LNCAP (cell line): ENCODE results near the gene SLAMF1.

Experiments used
- TF ChIP-seq, protein P1 (sequence below): fragments of 450-650 bp; IDR thresholded peaks from 2 replicates; pipeline ENCODE4 v1.5.1; 2017; ENCODE audit warnings: mild to moderate bottlenecking

The SLAMF1 gene

DNA sequence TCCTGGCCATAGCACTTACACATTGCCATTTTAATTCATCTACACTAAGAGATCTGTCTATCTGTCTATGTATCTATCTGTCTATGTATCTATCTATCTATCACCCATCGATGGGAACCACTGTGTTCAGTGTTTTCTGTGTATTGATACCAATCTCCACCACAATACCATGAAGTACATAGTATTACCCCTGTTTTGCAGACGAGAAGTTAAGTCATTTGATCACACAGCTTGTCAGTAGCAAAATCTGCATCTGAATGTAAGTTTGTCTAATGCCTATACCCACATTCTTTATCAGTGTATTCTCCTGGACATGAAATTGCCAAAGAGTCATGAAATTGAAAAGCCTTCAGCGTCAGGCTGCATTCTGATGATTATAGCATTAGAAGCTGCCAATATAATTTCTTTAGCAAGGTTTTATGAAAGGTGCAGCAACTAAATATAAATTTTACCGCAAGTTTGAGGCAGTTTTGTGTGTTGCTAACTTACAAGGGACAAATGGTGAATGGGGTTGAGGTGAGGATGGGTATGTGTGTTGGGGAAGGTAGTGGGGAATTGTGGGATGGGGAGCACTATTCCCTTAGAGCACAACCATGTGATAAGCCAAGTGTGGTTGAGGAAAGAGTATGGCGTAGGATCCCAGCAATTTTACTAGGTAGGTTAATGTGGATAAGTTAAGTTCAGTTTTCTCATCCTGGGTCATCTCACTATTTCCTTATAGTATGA lies 24.2 kb downstream of the SLAMF1 start:
- TF ChIP-seq, protein P1, sequence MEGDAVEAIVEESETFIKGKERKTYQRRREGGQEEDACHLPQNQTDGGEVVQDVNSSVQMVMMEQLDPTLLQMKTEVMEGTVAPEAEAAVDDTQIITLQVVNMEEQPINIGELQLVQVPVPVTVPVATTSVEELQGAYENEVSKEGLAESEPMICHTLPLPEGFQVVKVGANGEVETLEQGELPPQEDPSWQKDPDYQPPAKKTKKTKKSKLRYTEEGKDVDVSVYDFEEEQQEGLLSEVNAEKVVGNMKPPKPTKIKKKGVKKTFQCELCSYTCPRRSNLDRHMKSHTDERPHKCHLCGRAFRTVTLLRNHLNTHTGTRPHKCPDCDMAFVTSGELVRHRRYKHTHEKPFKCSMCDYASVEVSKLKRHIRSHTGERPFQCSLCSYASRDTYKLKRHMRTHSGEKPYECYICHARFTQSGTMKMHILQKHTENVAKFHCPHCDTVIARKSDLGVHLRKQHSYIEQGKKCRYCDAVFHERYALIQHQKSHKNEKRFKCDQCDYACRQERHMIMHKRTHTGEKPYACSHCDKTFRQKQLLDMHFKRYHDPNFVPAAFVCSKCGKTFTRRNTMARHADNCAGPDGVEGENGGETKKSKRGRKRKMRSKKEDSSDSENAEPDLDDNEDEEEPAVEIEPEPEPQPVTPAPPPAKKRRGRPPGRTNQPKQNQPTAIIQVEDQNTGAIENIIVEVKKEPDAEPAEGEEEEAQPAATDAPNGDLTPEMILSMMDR: no peak

DNA sequence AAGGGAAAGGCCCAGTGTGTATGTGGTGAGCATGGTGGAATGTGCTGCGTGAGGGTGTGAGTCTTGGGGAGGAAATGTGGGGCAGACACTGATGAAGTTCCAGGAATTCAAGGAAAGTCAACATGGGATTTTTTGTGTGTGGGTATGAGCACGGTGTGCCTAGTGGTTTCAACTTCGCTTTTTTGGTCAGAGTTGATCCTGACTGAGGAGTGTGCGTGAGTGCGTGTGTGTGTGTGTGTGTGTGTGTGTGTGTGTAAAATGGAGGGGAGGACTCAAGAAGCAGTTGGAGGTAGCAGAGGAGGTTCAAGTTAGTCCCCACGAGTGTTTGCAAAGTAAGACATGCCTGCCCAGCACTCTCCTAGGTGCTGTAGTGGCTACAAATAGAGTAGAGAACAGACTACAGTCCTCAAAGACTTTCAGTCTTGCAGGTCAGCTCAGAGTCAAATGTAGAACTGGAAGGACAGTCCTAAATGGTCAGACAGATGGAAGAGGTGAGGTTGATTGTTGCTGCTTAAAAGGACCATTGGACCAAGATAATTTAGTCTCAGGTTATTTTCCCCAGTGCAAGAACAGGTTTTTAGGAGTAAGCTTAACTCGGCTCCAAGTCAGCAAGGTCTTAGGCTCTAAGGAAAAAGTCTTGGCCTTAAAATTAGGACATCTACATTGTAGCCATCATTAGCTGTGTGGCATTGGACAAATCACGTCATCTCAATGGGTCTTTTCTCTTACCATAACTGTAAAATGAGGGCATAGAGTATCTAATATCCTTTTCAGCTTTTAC lies 25.0 kb downstream of the SLAMF1 start:
- TF ChIP-seq, protein P1: no peak

DNA sequence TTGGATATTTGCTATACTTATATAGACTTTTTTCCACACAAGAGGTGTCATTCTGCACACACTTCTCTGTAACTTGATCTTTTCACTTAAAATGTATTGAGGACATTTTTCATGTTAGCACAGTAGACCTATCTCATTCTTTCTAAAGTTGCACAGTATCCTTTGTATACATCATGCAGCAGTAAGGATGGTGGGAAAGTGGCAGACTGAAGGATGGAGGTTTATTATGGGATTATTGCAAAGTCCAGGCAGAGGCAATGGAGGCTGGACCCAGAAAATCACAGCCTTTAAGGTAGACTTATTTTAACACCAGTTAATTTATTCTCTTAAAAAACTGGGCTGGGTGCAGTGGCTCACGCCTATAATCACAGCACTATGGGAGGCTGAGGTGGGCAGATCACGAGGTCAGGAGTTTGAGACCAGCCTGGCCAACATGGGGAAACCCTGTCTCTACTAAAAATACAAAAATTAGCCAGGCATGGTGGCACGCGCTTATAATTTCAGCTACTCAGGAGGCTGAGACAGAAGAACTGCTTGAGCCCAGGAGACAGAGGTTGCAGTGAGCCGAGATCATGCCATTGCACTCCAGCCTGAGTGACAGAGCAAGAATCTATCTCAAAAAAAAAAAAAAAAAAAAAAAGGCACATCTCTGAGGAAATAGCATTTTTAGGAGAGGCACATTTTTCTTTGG lies 25.8 kb downstream of the SLAMF1 start:
- TF ChIP-seq, protein P1: no peak

DNA sequence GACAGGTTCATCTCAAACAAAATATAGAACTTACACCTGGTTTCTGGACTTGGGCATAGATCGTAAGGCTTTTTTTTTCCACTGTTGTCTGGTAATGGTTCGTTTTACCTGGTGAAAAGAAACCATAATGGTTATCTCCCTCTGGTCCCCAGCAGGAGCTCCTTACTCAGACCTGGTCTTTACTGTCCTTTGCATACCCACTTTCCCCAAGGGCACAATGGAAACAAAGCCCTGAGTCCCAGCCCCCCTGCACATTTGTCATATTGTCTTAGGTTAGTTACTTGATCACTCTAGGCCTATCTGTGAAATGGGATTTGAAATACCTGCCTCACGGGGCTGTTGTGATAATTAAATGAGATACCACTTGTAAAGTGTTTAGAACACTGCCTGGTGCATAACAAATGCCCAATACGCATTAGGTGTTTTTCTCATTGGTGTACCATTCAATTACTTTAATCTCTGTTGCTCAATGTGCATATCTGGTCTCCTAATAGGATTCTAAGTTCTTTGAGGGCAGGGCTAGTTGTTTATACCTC lies 27.0 kb downstream of the SLAMF1 start:
- TF ChIP-seq, protein P1: no peak

DNA sequence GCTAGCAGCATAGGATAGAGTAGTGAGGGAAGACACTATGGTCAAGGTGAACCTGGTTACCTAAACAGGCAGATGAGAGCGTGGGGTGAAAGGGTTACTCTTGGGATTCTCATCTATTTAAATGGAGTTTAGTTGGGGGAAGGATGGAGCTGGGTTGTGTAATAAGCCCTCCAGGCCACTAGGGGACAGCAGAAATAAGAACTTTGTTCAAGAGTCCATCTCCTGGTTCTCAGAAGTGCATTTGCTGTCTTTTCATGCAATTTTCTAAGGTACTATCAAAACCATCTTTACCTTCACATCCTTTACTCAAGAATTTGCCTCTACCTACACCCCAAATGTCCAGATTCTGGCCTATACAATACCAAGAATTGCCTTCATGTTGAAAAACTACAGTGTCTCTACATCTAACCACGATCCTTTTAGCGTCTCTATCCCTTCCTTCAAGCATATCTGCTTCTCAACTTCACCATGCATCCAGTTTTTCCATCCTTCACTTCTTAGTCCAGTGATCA lies 28.0 kb downstream of the SLAMF1 start:
- TF ChIP-seq, protein P1: peak; percentile 71

DNA sequence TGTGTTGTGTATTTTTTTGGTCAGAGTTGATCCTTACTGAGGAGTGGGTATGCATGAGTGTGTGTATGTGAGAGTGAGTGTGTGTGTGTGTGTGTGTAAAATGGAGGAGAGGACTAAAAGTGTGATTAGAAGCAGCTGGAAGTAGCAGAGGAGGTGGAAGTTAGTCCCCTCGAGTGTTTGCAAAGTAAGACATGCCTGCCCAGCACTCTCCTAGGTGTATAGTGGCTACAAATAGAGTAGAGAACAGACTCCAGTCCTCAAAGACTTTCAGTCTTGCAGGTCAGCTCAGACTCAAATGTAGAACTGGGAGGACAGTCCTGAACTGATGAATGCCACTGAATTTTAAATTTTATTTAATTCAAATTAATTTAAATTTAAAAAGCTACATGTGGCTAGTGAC lies 28.5 kb downstream of the SLAMF1 start:
- TF ChIP-seq, protein P1: no peak

DNA sequence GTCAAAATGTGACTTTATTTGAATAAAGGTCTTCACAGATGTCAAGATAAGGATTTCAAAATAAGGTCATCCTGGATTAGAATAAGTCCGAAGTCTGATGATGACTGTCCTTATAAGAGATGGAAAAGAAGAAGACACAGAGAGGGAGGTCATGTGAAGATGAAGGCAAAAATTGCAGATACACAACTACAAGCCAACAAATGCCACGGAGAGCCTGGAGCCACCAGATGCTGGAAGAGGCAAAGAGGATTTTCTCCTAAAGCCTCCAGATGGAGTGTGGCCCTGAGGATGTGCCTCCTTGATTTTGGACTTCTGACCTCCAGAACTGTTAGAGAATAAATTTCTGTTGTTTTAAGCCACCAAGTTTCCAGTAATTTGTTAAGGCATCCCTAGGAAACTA lies 31.2 kb downstream of the SLAMF1 start:
- TF ChIP-seq, protein P1: no peak
